ENCODE results near the gene FAM47B.

GRCh38 chrX:34918091-34918736, 24.4 kb upstream of the FAM47B start:
- TF ChIP-seq CTCF (IDR thresholded peaks at IDR 0.05 in 4 of 5, conservative IDR thresholded peaks at IDR 0.05 in 1 of 5) (no peak), POLR2A (IDR thresholded peaks at IDR 0.05) (no peak)
